ENCODE results near the gene ARAP1. TPM values are rescaled to one million over a fixed set of nuclear protein-coding genes. Genes with fewer than 3 reads are reported as not detected.

The ARAP1 gene
- total RNA-seq, 2 donors from 2014 or later = 95.2 to 109 TPM

- H3K9me3 ChIP-seq = no peaks in the 10 kb centered on the region
- no peak for DNase-seq (ENCODE audit: low spot score)
- H3K27ac ChIP-seq = no peak overlapping the region
- no peak overlapping the region for H3K4me3 ChIP-seq
- intact Hi-C loops (cut with DNase I) = no loop called here
- H3K36me3 ChIP-seq = no peaks in the 10 kb centered on the region
- 100% methylated on average over 5 of the region's 6 CpGs for WGBS
- H3K27me3 ChIP-seq (replicated peaks; ENCODE audit: insufficient read depth) = no peaks in the 10 kb centered on the region
- no peaks in the 10 kb centered on the region for H3K4me1 ChIP-seq (replicated peaks)
- no peak for TF ChIP-seq POLR2AphosphoS5 (IDR thresholded peaks at IDR 0.05)
- TF ChIP-seq POLR2A (IDR thresholded peaks at IDR 0.05) = no peak
- no peak for TF ChIP-seq CTCF (IDR thresholded peaks at IDR 0.05)
Observed at GRCh38 chr11:72747289-72747855, 4.8 kb downstream of the ARAP1 start.

GRCh38 chr11:72746821-72747220 lies 5.4 kb downstream of the ARAP1 start:
- TF ChIP-seq POLR2A (IDR thresholded peaks at IDR 0.05) = no peak
- TF ChIP-seq POLR2AphosphoS5 (IDR thresholded peaks at IDR 0.05) = no peak
- TF ChIP-seq CTCF (IDR thresholded peaks at IDR 0.05) = no peak
- Histone ChIP-seq H3K9me3 (no peaks in the 10 kb centered on the region), H3K27me3 (replicated peaks; ENCODE audit: insufficient read depth) (no peaks in the 10 kb centered on the region), H3K27ac (no peak overlapping the region), H3K4me1 (replicated peaks) (no peaks in the 10 kb centered on the region), H3K4me3 (no peak overlapping the region), H3K36me3 (no peaks in the 10 kb centered on the region)
- 100% methylated on average over 2 of the region's 3 CpGs for WGBS
- intact Hi-C loops (cut with DNase I) = no loop called here
- no peak for DNase-seq (ENCODE audit: low spot score)

- H3K27ac ChIP-seq = no peak overlapping the region
- WGBS = 79% methylated on average over 11 of the region's 11 CpGs
- no peaks in the 10 kb centered on the region for H3K27me3 ChIP-seq (replicated peaks; ENCODE audit: insufficient read depth)
- H3K4me1 ChIP-seq (replicated peaks) = no peaks in the 10 kb centered on the region
- no peak for DNase-seq (ENCODE audit: low spot score)
- TF ChIP-seq POLR2A (IDR thresholded peaks at IDR 0.05) (no peak), POLR2AphosphoS5 (IDR thresholded peaks at IDR 0.05) (no peak)
- H3K36me3 ChIP-seq = no peaks in the 10 kb centered on the region
- H3K9me3 ChIP-seq = no peaks in the 10 kb centered on the region
- H3K4me3 ChIP-seq = no peak overlapping the region
- intact Hi-C loops (cut with DNase I) = no loop called here
Observed at GRCh38 chr11:72745925-72746550, 6.2 kb downstream of the ARAP1 start.

- no peaks in the 10 kb centered on the region for H3K36me3 ChIP-seq
- no peaks in the 10 kb centered on the region for H3K4me1 ChIP-seq (replicated peaks)
- 87% methylated on average over 5 of the region's 5 CpGs for WGBS
- H3K27me3 ChIP-seq (replicated peaks; ENCODE audit: insufficient read depth) = no peaks in the 10 kb centered on the region
- no peak overlapping the region for H3K4me3 ChIP-seq
- H3K9me3 ChIP-seq = no peaks in the 10 kb centered on the region
- intact Hi-C loops (cut with DNase I) = no loop called here
- TF ChIP-seq POLR2A (IDR thresholded peaks at IDR 0.05) (no peak), CTCF (IDR thresholded peaks at IDR 0.05) (no peak), POLR2AphosphoS5 (IDR thresholded peaks at IDR 0.05) (no peak)
- no peak overlapping the region for H3K27ac ChIP-seq
- DNase-seq (ENCODE audit: low spot score) = no peak
Observed at GRCh38 chr11:72745511-72745910, 6.7 kb downstream of the ARAP1 start.

GRCh38 chr11:72744474-72744873 lies 7.7 kb downstream of the ARAP1 start:
- no peak for DNase-seq (ENCODE audit: low spot score)
- Histone ChIP-seq H3K27ac (no peak overlapping the region), H3K4me1 (replicated peaks) (no peaks in the 10 kb centered on the region), H3K27me3 (replicated peaks; ENCODE audit: insufficient read depth) (no peaks in the 10 kb centered on the region), H3K4me3 (no peak overlapping the region), H3K9me3 (no peaks in the 10 kb centered on the region), H3K36me3 (no peaks in the 10 kb centered on the region)
- intact Hi-C loops (cut with DNase I) = no loop called here
- no peak for TF ChIP-seq POLR2AphosphoS5 (IDR thresholded peaks at IDR 0.05)
- no peak for TF ChIP-seq POLR2A (IDR thresholded peaks at IDR 0.05)
- no peak for TF ChIP-seq CTCF (IDR thresholded peaks at IDR 0.05)
- 67% methylated on average over 6 of the region's 6 CpGs for WGBS
